SK-N-SH treated with all-trans-retinoic acid at 6 μM for 48 hours (cell line): Measurements from ENCODE around the gene FAM177A1.
"Not testable (repeated sequence)": the region's sequence is repeated elsewhere in the genome, so short reads cannot be mapped to it uniquely, and the experiment has no call there.

Experiments used
- ATAC-seq: fragments of 200-7000 bp; cut with Tn5 transposase; 3 replicates; pipeline ENCODE4 v1.9.1; 2020; ENCODE audit warnings: mild to moderate bottlenecking, moderate library complexity
- ARNTL ChIP-seq: fragments of 450-650 bp; formaldehyde crosslinking; IDR thresholded peaks from 2 replicates; pipeline ENCODE4 v1.5.0; 2020; ENCODE audit warnings: low read depth, mild to moderate bottlenecking, moderate library complexity, borderline replicate concordance
- BACH2 ChIP-seq: fragments of 250-450 bp; sonication (Bioruptor Pico); IDR thresholded peaks from 2 replicates; pipeline ENCODE4 v1.9.0; 2021; ENCODE audit warnings: mild to moderate bottlenecking, borderline replicate concordance
- CREB5 ChIP-seq: fragments of 250-450 bp; sonication (Bioruptor Pico); IDR thresholded peaks from 2 replicates; pipeline ENCODE4 v1.5.1; 2020; ENCODE audit warnings: low read depth, mild to moderate bottlenecking, moderate library complexity
- CSDC2 ChIP-seq: fragments of 250-450 bp; sonication (Bioruptor Pico); IDR thresholded peaks from 2 replicates; pipeline ENCODE4 v1.5.0; 2020; ENCODE audit warnings: mild to moderate bottlenecking, moderate library complexity
- CSRNP3 ChIP-seq: fragments of 250-450 bp; sonication (Bioruptor Pico); IDR thresholded peaks from 2 replicates; pipeline ENCODE4 v1.5.1; 2021; ENCODE audit warnings: mild to moderate bottlenecking, moderate library complexity
- ESRRG ChIP-seq: fragments of 250-450 bp; sonication (Bioruptor Pico); IDR thresholded peaks from 2 replicates; pipeline ENCODE4 v1.6.1; 2021; ENCODE audit warnings: mild to moderate bottlenecking
- OSR1 ChIP-seq: fragments of 250-450 bp; sonication (Bioruptor Pico); IDR thresholded peaks from 2 replicates; pipeline ENCODE4 v1.8.0; 2022; ENCODE audit warnings: moderate library complexity, mild to moderate bottlenecking, inconsistent platforms
- PATZ1 ChIP-seq: fragments of 250-450 bp; sonication (Bioruptor Pico); IDR thresholded peaks from 2 replicates; pipeline ENCODE4 v1.8.0; 2020; ENCODE audit warnings: mild to moderate bottlenecking, moderate library complexity, borderline replicate concordance
- POU6F1 ChIP-seq: fragments of 250-450 bp; sonication (Bioruptor Pico); IDR thresholded peaks from 2 replicates; pipeline ENCODE4 v1.8.0; 2021; ENCODE audit warnings: low read depth, mild to moderate bottlenecking, moderate library complexity, borderline replicate concordance
- PPARA ChIP-seq: fragments of 250-450 bp; sonication (Bioruptor Pico); IDR thresholded peaks from 2 replicates; pipeline ENCODE4 v1.5.0; 2020; ENCODE audit warnings: mild to moderate bottlenecking, borderline replicate concordance
- SNAI2 ChIP-seq: fragments of 250-450 bp; sonication (Bioruptor Pico); IDR thresholded peaks from 2 replicates; pipeline ENCODE4 v1.5.0; 2020; ENCODE audit warnings: mild to moderate bottlenecking, moderate library complexity
- TCF4 ChIP-seq: fragments of 250-450 bp; sonication (Bioruptor Pico); IDR thresholded peaks from 2 replicates; pipeline ENCODE4 v1.8.0; 2021; ENCODE audit warnings: mild to moderate bottlenecking, moderate library complexity, borderline replicate concordance
- TOX ChIP-seq: fragments of 250-450 bp; sonication (Bioruptor Pico); IDR thresholded peaks from 2 replicates; pipeline ENCODE4 v1.8.0; 2021; ENCODE audit warnings: mild to moderate bottlenecking, moderate library complexity, borderline replicate concordance
- TSHZ2 ChIP-seq: fragments of 250-450 bp; sonication (Bioruptor Pico); IDR thresholded peaks from 2 replicates; pipeline ENCODE4 v1.5.0; 2020; ENCODE audit warnings: mild to moderate bottlenecking, moderate library complexity
- ZC3H10 ChIP-seq: fragments of 250-450 bp; sonication (Bioruptor Pico); IDR thresholded peaks from 2 replicates; pipeline ENCODE4 v1.5.1; 2021; ENCODE audit warnings: mild to moderate bottlenecking, moderate library complexity
- ZFP30 ChIP-seq: fragments of 450-650 bp; formaldehyde crosslinking; IDR thresholded peaks from 2 replicates; pipeline ENCODE4 v1.5.0; 2022; ENCODE audit warnings: mild to moderate bottlenecking, moderate library complexity
- ZNF565 ChIP-seq: fragments of 450-650 bp; formaldehyde crosslinking; conservative IDR thresholded peaks from 2 replicates; pipeline ENCODE4 v1.5.0; 2020; ENCODE audit warnings: low read depth, mild to moderate bottlenecking, moderate library complexity
- ZNF70 ChIP-seq: fragments of 450-650 bp; formaldehyde crosslinking; IDR thresholded peaks from 2 replicates; pipeline ENCODE4 v1.5.0; 2020; ENCODE audit warnings: mild to moderate bottlenecking, moderate library complexity
- ZNF8 ChIP-seq: fragments of 450-650 bp; formaldehyde crosslinking; IDR thresholded peaks from 2 replicates; pipeline ENCODE4 v1.5.0; 2020; ENCODE audit warnings: mild to moderate bottlenecking, moderate library complexity

The FAM177A1 gene

GRCh38 chr14:35016568-35016967 is 29.5 kb upstream of the FAM177A1 start:
- no peak for TF ChIP-seq ZNF565
- ATAC-seq, result no peak

GRCh38 chr14:35020713-35021112 is 25.4 kb upstream of the FAM177A1 start:
- TF ChIP-seq ZNF565 (no peak), ZNF70 (CRISPR knock-in tag) (no peak), ZFP30 (CRISPR knock-in tag) (no peak), CSDC2 (CRISPR knock-in tag) (no peak), ESRRG (no peak)
- ATAC-seq, result no peak

- no peak for TF ChIP-seq ZC3H10 (CRISPR knock-in tag)
- TF ChIP-seq POU6F1 (CRISPR knock-in tag), result no peak
- no peak for TF ChIP-seq TSHZ2 (CRISPR knock-in tag)
- no peak for TF ChIP-seq ZFP30 (CRISPR knock-in tag)
- TF ChIP-seq TCF4 (CRISPR knock-in tag), result no peak
- no peak for TF ChIP-seq ZNF70 (CRISPR knock-in tag)
- no peak for TF ChIP-seq PPARA
- TF ChIP-seq ZNF565, result no peak
- TF ChIP-seq TOX, result no peak
- TF ChIP-seq OSR1 (CRISPR knock-in tag), result no peak
- no peak for TF ChIP-seq ZNF8 (CRISPR knock-in tag)
- ATAC-seq, result no peak
These were observed 17.6 kb upstream of the FAM177A1 start for GRCh38 chr14:35028435-35028834.

- TF ChIP-seq PATZ1 (CRISPR knock-in tag) (no peak), CSDC2 (CRISPR knock-in tag) (no peak), ZNF8 (CRISPR knock-in tag) (no peak), POU6F1 (CRISPR knock-in tag) (no peak)
- TF ChIP-seq, all 23 proteins: peak for 0
- ATAC-seq, result no peak
These were observed 13.5 kb upstream of the FAM177A1 start for GRCh38 chr14:35032562-35032961.

GRCh38 chr14:35034440-35034833 is 11.6 kb upstream of the FAM177A1 start:
- no peak for ATAC-seq
- TF ChIP-seq TOX, result no peak
- TF ChIP-seq BACH2 (CRISPR knock-in tag), result no peak
- no peak for TF ChIP-seq ZNF565
- TF ChIP-seq SNAI2, result no peak
- TF ChIP-seq ZFP30 (CRISPR knock-in tag), result no peak
- TF ChIP-seq CREB5 (CRISPR knock-in tag), result no peak
- TF ChIP-seq ZC3H10 (CRISPR knock-in tag), result no peak
- no peak for TF ChIP-seq OSR1 (CRISPR knock-in tag)
- no peak for TF ChIP-seq CSRNP3 (CRISPR knock-in tag)
- TF ChIP-seq POU6F1 (CRISPR knock-in tag), result no peak
- TF ChIP-seq ARNTL (CRISPR knock-in tag), result no peak
- no peak for TF ChIP-seq TCF4 (CRISPR knock-in tag)
- TF ChIP-seq, all 23 proteins: peak for 0

- ATAC-seq, result not testable (repeated sequence)
These were observed 11.0 kb upstream of the FAM177A1 start for GRCh38 chr14:35034944-35035554.
